Measurements from ENCODE around the gene CRADD. TPM values are rescaled to one million over a fixed set of nuclear protein-coding genes. Genes with fewer than 3 reads are reported as not detected.
"Not testable (repeated sequence)": the region's sequence is repeated elsewhere in the genome, so short reads cannot be mapped to it uniquely, and the experiment has no call there.

CRADD gene
- total RNA-seq, 1 donor from 2014 or later, result 9.3 TPM

DNA sequence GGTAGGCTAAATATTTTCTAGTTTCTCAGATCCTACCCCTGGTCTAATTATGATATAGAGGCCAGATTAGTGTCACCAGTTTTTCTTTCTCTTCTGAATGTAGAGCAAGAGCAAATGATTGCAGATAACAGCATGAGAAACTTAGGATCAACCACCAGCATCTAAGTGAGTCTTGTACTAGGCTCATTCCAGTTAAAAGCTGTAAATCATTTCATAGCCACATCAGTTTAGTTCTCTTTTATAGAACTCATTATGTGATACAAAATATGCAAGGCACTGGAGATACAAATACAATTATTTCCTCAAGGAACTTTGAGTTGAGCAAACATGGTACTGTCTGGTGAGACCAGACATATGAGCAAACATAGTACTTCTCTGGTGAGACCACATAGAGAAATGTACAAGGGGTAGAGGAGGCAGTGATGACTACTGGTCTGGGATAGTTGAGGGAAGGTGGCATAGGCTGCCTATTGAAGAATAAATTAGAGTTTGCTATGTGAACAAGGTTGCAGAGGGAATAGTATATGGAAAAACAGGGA, 59.5 kb downstream of the CRADD start:
- DNase-seq (ENCODE audit: low read depth in 2 of 2), result no peak

- DNase-seq (ENCODE audit: low read depth in 2 of 2), result no peak
Observed at GRCh38 chr12:93737457-93738198, 60.5 kb downstream of the CRADD start.

GRCh38 chr12:93738199-93739058, 61.3 kb downstream of the CRADD start:
- no peak for DNase-seq (ENCODE audit: low read depth in 2 of 2)

GRCh38 chr12:93740751-93741150, 63.6 kb downstream of the CRADD start:
- peak; percentile 61 to 72 for DNase-seq (ENCODE audit: low read depth in 2 of 2)

DNA sequence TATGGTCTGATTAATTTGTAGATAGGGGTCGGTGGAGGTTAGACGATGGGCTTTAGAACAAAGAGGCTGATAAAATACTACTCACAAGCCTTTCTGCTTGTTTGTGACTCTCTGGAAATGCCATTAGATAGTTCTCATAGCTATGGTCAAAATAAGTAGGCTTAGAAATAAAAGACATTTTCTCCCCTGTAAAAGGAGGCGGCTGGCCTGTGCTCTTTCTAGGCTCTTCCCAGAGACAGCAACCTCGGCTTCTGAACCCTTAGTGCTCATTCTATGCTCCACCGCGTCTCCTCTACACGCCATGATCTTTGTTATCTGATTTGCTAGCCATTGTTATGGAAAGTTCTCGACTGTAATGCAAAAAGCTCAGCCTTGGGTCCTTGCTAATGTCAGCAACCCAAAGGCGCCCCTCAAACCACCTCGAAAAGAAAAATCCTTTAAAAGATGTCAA, 64.5 kb downstream of the CRADD start:
- peak; percentile 52 to 61 for DNase-seq (ENCODE audit: low read depth in 2 of 2)

GRCh38 chr12:93742110-93742934, 65.1 kb downstream of the CRADD start:
- DNase-seq (ENCODE audit: low read depth in 2 of 2), result peak; percentile 77 to 84

DNA sequence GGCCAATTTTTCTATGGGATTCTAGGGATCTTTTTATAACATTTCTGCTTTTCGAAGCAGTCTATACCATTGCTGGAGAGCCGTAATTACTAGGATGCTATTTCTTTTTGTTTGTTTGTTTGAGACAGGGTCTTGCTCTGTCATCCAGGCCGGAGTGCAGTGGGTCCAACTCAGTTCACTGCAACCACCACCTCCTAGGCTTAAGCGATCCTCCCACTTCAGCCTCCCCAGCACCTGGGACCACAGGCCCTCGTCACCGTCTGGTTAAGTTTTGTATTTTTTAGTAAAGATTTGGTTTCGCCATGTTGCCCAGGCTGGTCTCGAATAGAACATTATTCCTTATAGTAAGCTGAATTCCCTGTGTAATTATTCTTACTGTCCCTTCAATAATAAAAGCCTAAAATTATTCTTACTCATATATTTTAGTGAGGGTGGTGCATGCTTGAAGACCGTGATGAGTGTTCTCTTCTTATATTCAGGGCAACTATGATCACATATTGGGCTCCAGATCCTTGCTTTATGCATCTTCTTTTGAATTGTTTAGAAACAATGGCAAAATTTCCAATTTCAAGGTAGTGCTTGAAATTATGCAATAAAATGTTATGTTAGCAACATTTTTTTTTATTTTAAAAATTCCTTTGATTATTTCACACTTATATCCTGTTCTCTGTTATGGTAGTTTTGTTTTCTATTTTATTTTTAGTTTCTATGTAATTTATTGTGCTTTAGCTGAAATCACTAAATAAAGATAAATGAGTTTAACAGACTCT, 66.2 kb downstream of the CRADD start:
- no peak for DNase-seq (ENCODE audit: low read depth in 2 of 2)

- DNase-seq (ENCODE audit: low read depth in 2 of 2), result no peak
Observed at GRCh38 chr12:93743999-93744689, 67.0 kb downstream of the CRADD start.

DNA sequence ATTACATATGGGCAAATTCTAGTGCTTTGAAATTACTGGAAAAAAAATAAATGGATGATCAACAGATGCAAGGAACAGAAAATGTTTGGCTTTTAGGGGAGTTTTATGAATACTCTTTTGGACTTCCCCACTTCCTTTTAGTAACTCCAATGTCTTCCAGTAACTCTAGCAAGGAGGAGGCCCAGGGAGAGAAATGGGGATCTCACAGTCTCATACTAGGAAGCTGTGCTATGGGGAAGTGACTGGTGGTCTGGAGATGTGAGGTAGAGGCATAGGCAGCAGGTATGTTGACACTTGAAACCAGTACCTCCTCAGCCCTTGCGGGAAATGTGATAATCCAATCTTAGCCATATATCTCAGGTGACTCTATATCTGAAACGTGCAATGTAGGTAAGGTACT, 68.1 kb downstream of the CRADD start:
- no peak for DNase-seq (ENCODE audit: low read depth in 2 of 2)

GRCh38 chr12:93746572-93747168, 69.5 kb downstream of the CRADD start:
- DNase-seq (ENCODE audit: low read depth in 2 of 2), result peak in 1 of 2 donors; percentile 39

- DNase-seq (ENCODE audit: low read depth in 2 of 2), result no peak
Observed at GRCh38 chr12:93748672-93749383, 71.7 kb downstream of the CRADD start.

DNA sequence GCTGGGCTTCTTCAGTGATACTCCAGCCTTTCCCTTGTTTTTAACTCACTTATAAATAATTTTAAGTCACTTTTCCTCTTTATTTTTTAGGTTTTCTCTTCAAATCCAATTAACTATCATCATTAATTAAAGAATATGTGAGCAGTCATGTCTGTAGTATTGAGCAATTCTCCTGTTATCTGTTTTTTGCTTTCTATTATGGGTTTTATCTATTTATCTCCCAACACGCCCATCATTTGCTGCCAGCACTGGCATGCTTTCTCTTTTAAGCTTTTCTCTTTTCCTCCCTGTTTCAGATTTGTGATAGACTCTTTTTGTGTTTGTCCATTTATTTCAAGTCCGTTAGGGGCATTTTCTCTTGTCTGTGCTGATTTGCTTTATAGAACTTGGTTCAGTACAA, 72.3 kb downstream of the CRADD start:
- DNase-seq (ENCODE audit: low read depth in 2 of 2), result peak in 1 of 2 donors; percentile 36

- no peak for DNase-seq (ENCODE audit: low read depth in 2 of 2)
Observed at GRCh38 chr12:93750056-93750455, 72.9 kb downstream of the CRADD start.

DNA sequence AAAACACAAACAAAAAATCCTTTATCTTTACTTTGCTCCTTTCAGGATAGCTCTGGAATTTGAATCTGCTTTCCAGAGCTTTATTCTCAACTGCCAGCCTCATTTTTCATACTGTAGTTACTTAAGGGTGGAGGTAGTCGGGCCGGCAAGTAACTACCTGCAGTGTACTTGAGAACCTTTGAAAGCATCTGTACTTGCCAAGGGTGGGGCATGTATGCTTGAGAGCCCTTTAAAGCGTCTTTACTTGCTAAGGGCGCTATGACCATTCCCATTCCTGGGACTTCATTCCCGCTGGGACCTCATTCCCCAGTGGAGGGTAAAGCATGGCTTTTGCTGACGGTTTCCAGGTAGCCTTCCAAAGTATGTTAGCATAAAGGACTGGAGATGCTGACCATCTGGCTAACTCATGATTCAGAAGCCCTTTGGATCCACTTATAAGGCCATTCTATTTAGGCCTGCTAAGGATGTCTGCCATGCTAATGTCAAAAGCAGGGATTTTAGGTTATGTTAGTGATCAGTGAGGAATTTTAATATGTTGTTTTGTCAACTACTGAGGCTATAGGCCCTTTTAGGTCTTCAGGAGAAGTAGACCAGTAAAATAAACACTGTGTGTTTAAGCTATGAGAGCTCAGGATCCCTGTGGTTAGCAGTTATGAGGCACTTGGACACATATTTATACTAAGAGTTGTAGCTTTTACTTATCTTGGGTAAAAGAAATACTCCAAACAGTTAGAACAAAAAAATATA, 74.9 kb downstream of the CRADD start:
- no peak for DNase-seq (ENCODE audit: low read depth in 2 of 2)

DNA sequence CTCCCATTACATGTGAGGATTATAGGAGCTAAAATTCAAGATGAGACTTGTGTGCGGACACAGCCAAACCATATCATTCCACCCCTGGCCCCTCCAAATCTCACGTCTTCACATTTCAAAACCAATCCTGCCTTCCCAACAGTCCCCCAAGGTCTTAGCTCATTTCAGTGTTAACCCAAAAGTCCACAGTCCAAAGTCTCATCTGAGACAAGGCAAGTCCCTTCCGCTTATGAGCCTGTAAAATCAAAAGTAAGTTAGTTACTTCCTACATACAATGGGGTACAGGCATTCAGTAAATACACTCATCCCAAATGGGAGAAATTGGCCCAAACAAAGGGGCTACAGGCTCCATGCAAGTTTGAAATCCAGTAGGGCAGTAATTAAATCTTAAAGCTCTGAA, 76.1 kb downstream of the CRADD start:
- no peak for DNase-seq (ENCODE audit: low read depth in 2 of 2)

DNA sequence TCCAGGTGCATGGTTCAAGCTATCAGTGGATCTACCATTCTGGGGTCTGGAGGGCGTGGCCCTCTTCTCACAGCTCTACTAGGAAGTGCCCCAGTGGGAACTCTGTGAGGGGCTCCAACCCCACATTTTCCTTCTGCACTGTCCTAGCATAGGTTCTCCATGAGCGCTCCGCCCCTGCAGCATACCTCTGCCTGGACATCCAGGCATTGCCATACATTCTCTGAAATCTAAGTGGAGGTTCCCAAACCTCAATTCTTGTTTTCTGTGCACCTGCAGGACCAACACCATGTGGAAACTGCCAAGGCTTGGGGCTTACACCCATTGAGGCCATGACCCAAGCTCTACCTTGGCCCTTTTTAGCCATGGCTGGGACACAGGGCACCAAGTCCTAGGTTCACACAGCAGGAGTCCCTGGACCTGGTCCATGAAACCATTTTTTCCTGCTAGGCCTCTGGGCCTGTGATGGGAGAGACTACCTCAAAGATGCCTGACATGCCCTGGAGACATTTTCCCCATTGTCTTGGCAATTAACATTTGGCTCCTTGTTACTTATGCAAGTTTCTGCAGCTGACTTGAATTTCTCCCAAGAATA, 76.8 kb downstream of the CRADD start:
- no peak for DNase-seq (ENCODE audit: low read depth in 2 of 2)

DNA sequence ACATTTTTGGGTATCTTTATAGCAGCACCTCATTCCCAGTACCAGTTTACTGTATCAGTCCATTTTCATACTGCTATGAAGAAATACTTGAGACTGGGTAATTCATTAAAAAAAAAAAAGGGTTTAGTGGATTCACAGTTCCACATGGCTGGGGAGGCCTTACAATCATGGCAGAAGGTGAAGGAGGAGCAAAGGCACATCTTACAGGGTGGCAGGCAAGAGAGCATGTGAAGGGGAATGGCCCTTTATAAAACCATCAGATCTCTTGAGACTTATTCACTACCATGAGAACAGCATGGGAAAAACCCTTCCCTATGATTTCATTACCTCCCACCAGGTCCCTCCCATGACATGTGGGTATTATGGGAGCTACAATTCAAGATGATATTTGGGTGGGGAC, 77.7 kb downstream of the CRADD start:
- not testable (repeated sequence) for DNase-seq (ENCODE audit: low read depth in 2 of 2)

DNA sequence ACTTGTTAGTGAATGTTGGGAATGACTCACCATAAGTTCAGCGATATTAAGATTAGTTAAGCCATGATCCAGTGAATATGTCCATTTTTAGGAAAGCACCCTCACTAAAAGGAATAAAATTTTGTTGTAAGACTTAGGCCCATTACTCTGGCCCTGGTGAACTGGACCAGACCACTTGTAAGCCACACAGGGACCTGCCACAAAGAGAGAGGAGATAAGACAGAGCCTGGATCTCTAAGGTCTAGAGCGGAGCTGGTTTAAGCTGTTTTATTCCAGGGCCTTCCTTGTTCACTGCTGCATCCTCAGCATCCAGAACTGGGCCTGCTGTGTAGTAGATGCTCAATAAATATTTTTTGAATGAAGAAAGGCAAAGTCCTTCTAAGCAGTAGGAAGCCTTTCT, 79.1 kb downstream of the CRADD start:
- DNase-seq (ENCODE audit: low read depth in 2 of 2), result no peak
